ENCODE data around the gene FALEC.
"Not testable (repeated sequence)": the region's sequence is repeated elsewhere in the genome, so short reads cannot be mapped to it uniquely, and the experiment has no call there.

Gene FALEC

GRCh38 chr1:150576367-150576711, 60.8 kb downstream of the FALEC start:
- no peak for DNase-seq

DNA sequence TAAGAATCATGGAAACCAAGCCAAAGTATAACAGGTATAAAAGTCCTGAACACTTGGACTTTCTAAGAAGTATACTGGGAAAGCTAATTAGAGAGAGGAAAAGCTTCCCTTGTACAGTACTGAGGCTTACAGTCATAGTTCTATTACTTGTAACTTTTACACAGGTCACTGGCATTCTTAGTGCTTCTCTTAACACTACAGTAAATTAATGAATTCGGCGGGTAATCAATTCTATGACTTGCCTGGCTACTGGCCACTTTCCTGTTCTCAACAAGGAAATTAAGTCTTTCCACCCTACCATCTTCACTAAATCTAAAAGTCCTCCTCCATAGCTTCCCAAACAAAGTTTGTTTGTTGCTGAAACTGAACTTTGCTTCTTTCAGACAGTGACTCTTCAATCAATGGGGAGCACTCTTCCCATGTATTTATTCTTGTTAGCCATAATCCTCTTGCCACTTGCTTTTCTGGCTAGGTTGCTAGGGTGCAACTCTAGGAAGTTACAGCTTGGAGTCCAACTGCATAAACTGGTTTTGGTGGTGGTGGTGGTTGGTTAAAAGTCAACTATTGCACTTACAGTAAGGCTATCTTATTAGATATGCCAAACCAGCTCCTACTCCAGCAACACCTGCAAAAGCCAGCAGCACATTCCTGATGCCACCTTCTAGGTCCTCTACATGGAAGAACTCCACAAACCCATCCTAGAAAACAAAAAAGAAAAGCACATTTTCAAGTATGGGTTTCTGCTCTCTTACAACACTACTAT, 61.4 kb downstream of the FALEC start:
- DNase-seq, result no peak

- no peak for DNase-seq
Observed at GRCh38 chr1:150577557-150578271, 62.2 kb downstream of the FALEC start.

DNA sequence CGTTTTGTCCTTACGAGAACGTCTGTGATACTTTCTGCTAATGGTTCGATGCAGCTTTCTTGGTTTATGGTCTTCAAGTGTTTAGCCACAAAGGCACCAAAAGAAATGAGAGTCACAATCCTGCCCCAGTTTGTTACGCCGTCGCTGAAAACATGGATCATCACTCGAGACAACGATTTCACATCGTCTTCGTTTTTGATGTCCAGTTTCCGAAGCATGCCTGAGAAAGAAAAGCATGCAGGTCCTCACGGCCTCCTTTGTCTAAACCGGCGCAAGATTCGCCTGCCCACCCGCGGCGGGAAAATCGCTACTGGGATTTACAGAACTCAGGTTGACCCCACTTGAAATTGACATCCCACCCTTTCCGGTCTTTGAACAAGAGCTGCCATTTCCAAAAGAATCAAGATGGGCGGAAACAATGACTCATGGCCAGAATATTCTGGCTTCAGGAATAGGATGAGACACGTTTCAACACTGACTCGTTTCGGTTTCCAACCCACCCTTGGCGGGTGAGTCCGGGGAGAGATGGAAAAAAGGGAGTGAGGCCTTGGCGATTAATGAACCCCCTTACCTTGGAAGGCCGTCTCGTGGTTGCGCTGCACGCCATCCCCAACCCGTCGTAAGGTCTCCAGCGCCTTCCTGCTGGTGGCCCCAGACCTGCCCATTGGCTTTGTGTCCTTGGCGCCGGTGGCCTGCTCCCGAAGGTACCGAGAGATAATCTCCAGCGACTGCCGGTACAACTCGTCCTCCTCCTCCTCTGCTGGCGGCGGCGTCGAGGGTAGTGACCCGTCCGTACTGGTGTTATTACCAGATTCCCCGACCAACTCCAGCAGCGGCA, 62.9 kb downstream of the FALEC start:
- DNase-seq, result peak; percentile 67

- DNase-seq, result peak; percentile 96
Observed at GRCh38 chr1:150579110-150579944, 63.8 kb downstream of the FALEC start, which contains the start of gene MCL1. TSS of gene MCL1 (minus strand) at chr1:150579610. CDS start at chr1:150579530, 80 bp downstream.

DNA sequence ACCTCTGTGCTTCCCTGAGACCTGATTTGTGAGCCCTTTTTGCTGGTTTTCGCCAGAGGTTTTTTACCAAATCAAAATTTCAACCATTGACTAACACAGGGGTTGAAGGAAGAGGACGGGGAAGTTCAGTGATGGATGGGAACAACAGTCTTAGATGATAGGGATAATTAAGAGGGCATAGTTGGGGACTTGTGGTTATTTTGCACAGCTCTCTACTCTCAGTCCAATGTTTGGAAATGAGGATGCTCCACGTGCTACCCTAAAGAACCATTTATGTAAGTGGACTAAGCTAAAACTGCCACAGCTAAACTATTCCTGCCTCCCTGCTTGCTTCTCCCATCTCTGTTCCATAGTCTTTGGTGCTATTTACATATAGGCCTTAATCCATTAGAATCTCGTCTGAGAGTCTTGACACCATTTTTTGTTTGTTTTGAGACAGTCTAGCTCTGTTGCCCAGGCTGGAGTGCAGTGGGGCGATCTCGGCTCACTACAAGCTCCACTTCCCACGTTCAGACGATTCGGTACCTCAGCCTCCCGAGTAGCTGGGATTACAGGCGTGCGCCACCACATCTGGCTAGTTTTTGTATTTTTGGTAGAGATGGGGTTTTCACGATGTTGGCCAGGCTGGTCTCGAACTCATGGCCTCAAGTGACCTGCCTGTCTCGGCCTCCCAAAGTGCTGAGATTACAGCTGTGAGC, 64.5 kb downstream of the FALEC start:
- no peak for DNase-seq

GRCh38 chr1:150580966-150581365, 65.4 kb downstream of the FALEC start:
- DNase-seq, result not testable (repeated sequence)

GRCh38 chr1:150581437-150581836, 65.9 kb downstream of the FALEC start:
- DNase-seq, result not testable (repeated sequence)

DNA sequence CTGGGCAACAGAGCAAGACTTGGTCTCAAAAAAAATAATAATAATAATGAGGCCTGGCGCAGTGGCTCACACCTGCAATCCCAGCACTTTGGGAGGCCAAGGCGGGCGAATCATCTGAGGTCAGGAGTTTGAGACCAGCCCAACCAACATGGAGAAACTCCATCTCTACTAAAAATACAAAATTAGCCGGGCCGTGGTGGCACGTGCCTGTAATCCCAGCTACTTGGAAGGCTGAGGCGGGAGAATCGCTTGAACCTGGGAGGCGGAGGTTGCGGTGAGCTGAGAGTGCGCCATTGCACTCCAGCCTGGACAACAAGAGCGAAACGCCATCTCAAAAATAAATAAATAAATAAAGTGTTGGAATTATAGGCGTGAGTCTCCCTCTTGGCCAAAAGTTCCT, 66.4 kb downstream of the FALEC start:
- DNase-seq, result not testable (repeated sequence)

DNA sequence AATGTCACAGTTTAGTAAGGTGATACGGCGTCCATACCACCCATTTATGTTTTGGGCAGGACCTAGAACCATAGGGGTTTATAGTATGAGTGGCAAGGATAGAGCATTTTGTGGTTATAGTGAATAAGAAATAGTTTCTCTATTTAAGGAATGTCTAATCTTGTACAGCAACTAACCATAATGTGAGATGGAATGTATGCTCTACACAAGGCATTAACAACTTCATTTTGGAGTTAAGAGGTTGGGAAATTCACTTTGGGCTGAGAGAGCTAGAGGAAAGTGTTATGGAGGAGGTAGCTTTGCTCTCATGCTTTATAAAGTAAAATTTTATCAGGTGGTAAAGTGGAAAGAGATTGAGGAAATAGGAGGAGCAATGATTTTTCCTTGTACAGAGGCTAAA, 66.8 kb downstream of the FALEC start:
- DNase-seq, result no peak

All from NCI-H1092 (cell line).